Activated CD4-positive, alpha-beta T cell treated with anti-CD3 and anti-CD28 coated beads, Interleukin-2, amount 50 U/mL, for 48 hours (primary cell): ENCODE data around the gene TMEM273.

ENCODE experiments used
- DNase-seq, 2 experiments: peaks; one replicate each; pipeline ENCODE4 v3.0.0-alpha.2; 2020

TMEM273 gene

DNA sequence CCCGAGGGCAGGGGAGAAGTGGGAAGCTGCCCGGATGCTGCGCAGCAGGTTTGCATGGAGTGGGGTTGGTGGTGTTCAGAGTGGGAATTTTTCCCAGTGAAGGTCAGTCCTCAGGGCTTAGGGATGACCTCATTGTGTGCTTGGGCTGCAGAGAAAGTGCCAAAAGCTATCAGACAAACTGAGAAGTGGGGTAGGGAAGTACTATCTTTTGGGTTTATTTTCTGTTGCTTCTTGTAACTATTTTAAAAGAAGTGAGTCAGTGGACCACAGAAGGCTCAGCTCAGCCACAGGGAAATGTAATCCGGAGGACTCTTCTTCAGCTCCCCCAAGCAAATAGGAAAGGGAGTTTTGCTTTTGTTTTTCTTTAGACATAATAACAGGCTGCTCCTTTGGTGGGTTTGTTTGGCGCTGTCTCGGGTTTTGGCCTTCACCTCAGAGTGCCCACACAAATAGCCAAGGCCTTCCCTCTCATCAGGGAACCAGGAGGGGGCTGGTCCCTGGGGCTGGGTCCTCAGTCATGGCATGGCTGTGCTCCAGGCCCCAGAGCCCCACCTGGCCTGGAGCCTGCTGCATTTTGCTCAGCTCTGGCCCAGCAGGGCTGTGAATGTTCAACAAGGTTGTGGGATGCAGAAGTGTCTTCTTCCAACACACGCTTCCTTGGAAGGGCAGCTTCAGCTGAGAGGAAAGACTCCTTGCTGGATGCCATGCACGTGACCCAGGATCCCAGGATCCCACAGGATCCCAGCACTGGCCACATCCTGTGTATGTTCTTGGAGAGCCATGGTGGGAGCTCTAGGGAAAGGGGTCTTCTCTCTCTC lies 49.0 kb downstream of the TMEM273 start:
- no peak for DNase-seq

DNA sequence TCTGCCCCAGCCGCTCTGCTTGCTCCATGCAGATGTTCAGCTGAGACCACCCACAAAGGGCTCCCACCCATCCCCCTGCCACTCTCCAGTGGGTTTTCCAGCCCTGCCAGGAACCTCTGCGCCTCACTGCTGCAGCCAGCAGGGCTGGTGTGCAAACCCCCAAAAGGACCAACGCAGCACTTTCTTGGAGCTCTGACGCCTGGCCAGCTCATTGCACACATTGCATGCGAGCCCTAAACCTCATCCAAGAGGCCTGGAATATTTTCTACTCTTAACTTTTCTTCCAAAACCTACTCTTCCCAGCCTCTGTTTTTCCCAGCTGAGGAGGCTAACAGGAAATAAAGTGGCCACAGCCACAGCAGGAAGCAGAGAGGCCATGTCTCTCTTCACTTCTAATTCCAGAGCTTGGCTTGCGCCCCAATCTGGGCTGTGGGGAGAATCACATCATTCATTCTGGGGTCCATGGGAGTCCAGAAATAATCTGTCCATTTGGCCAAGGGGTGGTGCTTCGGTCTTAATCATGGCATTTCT lies 49.8 kb downstream of the TMEM273 start:
- DNase-seq: no peak

DNA sequence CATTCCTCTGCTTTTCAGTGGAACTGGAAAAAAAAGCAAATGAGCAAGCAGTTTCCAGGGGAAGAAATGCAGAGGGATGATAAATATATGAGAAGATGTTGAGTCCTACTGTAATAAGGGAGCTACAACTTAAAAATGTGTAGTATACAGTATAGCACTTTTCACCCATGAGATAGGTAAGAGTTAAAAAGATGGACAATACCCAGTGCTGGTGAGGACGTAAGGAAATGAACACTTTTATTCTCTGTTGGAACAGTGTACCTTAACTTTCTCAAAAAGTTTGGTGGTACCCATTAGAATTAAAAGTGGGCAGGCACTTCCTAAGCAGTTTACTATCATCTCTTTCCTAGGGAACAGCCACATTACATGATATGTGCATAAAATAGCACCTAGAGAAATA lies 51.7 kb downstream of the TMEM273 start:
- DNase-seq: no peak

DNA sequence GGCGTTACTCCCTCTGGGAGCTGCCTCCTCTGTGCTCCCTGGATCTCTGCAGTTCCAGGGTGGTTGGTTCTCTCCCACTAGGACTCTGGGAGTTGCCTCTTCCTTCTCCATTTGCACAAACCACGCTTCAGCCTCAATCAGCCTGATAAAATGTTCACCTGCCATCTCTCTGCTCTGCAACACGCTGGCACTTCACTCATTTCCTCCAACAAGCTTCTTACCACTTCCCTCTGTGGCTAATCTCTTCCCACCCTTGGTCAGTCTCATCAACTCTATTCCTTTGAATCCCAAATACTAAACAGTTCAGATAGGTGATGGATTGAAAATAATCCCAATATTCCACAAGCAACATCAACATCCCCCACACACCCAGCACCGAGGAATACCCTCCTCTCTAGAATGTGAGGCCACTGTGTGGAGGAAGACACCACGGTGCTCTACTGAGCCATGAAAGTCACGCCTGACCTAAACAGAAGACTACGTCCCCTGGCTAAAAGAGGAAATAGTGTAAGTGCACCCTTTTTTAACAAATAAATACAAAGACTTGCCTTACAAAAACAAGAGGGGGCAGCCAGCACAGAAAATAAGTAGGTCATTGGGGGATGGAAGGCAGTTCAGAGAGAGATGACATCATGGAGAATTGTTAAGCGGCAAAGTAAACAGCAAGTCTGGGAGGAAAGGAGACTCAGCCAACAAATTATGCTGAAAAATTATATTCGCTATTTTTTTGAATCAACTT lies 52.4 kb downstream of the TMEM273 start:
- no peak for DNase-seq

DNA sequence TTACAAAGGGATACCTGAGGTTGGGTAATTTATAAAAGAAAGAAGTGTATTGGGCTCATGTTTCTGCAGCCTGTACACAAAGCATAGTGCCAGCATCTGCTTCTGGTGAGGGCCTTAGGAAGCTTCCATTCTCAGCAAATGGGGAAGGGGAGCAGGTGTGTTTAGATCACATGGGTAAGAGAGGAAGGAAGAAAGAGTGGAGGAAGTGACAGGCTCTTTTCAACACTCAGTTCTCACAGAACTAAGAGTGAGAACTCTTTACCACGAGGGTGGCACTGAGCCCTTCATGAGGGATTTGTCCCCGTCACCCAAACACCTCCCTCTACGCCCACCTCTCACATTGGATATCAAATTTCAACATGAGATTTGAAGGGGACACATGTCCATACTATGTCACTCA lies 53.9 kb downstream of the TMEM273 start:
- no peak for DNase-seq

DNA sequence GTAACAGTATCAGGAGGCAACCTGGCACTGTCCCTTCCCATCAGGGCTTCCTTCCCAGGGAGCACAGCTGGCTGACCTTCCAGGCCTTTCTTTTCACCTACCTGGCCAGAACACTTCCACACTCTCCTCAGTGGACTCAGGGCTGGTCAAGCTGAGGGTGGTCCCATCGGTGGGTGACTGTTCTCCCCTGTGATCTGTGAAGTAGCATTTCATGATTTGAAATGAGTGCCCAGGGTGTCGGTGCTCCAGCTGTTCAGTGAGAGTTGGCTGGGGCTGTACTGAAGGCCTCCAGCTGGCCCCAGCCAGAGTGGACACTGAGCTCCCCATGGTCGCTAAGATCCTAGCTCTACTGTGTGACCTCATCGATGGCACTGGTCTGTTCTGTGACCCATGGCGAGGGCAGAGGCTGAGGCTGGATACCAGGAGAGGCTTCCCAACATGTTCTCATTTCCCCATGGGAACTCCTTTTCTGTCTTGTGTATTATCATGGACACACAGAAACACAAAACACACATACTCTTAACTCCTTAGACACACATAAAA lies 54.4 kb downstream of the TMEM273 start, which contains the start of gene FAM170B:
TSS of gene FAM170B (minus strand) at position 316 of the 543 bp plus-strand sequence. CDS start at position 213, 103 bp downstream.
- no peak for DNase-seq

DNA sequence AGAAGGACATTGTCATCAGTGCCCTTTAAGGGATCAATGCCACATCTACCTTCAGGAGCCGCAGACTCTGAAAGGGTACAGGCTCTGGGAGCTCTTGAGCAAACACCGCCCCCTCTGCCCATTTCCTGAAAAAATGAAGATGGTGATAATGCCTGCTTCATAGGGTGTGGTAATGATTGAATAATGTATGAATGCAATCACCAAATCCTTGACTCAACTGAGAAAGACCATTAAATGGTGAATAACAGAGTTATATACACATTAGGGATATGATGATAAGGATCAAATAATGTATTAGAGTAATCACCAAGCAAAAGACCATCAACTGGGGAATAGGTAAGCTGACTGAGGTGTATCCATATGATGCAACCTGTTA lies 55.8 kb downstream of the TMEM273 start:
- no peak for DNase-seq

DNA sequence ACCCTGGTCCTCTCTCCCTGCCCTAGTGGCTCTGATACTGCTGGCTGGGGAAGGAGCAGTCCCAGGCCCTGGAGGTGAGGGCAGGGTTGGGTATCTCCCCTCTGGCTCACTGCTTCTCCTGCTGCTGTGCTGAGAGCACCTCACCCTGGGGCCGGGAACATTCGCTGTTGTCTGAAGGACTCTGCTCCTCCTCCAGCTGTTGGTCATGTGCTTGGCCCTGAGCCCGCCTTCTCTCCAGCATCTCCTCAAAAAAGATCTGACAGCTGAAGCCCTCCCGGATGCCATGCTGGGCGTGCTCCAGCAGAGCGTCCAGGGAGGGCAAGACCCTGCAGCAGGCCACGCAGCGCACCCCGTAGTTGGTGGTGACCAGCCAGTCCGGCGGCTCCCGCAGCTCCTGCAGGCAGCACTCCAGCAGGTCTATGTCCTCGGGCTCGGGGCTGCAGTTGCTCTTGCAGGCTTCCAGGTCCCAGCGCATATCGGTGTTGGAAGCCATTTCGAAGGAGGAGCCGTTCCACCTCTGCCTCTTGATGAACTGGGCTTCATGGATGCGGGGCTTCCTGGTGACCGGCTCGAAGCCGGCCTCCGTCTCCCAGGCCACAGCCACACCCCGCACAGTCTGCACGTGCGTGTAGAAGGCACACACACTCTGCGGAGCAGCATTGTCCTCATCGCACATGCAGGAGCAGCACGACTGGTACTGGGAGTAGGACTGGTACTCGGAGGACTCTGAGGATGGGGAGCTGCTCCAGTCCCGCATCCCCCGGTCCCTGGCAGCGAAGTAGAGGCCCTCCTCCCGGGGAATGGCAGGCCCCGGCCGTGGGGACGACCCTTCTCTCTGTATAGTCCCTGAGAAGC lies 56.5 kb downstream of the TMEM273 start:
- DNase-seq: no peak

DNA sequence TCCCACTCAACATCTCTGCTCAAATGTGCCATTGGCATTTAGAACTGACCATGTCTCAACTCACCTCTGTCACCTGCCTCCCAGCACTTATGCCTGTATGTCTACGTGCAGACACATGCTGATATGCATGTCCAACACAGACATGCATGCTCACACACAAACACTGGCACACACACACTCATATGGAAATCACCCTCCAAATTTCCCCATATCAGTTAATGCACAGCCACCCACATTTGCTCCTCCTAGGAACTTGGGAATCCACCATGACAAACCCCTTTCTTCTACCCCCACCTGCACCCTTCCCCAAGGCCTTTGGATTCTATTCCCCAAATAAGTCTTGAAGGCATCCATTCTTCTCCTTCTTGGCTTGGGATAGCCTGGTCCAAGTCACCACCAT lies 58.8 kb downstream of the TMEM273 start:
- DNase-seq: no peak

DNA sequence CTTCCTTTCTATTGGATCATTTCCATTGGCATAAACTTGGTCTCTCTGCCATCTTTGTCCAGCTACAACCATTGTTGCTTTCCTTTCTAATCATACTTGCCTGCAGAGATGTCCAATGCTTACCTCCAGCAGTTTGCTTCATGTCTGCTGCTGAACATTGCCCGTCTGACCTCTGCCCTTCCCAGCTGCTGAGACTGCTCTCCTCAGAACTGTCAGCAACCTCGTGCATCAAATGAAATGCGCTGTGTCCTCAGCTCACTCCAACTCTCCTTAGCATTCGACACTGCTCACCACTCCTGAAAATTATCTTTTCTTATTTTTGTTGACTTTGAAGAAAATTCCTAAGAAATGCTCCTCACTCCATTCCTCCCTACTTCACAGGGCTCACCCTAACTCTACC lies 59.3 kb downstream of the TMEM273 start:
- DNase-seq: no peak

DNA sequence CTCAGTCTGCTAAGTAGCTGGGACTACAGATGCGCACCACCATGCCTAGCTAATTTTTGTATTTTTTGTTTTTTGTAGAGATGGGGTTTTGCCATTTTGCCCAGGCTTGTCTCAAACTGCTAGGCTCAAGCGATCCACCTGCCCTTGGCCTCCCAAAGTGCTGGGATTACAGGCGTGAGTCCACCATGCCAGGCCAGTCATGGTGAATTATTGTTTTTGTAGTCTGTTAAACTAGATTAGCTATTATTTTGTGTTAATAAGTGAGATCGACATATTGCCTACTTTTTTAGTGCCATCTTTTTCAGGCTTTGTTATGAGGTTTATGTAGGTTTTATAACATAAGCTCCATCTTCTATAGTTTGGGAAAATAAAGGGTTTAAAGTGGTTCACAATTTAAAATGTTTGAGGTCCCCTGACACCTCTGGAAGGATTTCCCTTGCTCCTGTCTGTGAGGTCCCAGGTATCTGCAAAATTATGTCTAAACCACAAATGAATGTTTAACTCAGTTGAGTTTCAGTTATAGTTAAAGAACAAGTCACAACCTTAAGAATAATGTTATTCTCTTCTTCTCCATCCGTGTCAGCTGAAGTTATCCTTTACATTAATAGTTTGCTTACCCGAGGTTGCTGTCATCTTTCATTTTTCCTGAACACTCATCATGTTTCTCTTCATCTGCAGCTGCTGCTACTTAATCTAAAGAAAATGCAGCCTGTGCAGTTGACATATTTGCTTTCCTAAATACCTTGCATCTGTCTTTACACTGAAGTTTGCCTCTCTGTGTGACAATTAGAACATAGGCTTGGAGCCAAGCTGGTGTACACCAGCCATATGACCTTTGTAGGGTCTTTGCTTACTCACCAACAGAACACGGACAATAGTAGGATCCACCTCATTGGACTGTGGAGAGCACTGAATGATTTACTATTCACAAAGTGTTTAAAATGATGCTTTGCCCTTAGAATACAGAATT lies 63.9 kb downstream of the TMEM273 start:
- DNase-seq: no peak

DNA sequence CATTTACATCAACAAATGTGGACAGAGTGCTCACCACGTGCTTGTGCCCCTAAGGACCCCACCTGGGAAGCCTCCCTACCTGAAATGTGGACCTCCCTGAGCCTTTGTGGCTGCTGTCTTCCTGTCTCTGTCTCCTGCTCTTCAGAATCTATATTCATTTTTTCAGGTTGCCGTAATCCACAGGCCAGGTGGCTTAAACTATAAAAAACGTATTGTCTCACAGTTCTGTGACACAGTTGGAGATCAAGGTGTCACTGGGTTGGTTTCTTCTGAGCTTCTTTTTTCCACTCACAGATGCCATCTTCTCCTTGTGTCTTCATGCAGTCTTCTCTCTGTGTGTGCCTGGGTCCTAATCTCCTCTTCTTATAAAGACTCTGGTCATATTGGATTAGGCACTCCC lies 67.3 kb downstream of the TMEM273 start:
- no peak for DNase-seq

DNA sequence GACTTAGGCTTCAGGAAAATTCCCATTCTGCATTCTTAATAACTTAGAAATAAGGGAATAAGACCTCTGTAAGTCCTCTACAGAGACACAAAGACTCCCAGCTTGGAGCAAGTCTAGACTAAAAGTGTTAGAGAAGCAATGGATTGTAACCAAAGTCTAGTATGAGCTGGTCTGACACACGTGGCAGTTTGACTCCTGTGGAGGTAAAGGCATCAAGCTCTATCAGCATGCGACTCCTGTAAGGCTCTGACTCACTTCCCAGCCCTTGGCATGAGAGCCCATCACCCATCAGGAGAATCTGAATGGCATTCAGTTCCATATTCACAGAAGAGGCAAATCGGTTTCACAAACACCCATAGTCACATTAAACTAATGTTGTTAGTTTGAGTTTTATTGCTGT lies 68.4 kb downstream of the TMEM273 start:
- DNase-seq: no peak

DNA sequence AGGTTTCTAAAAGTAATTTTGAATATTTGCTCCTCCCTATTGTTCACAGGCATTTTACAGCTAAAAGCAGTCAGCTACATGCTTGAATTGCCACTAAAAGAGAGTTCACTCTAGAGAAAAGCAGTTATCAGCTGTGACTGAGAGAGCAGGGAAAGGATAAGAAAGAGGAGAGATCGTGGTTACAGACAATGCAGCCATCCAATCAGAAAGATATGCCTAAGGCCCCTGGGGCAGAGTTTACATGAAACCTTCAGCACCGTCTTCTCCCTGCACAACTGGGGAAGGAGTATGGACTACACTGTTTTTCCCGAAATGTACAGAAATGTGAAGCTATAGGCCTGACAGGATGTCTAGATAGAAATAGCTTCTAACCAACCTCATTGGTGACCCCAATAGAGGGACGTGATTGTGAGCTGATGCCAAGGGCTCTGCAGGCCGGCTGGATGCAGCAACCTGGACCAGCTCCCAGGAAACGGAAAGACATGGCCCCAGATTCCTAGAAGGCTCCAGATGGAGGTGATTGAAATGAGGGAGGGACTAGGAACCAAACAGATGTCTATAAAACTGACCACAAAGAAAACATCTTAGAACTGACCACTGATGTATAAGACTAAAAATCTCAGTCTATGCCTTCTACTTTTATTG lies 69.6 kb downstream of the TMEM273 start:
- DNase-seq: no peak

DNA sequence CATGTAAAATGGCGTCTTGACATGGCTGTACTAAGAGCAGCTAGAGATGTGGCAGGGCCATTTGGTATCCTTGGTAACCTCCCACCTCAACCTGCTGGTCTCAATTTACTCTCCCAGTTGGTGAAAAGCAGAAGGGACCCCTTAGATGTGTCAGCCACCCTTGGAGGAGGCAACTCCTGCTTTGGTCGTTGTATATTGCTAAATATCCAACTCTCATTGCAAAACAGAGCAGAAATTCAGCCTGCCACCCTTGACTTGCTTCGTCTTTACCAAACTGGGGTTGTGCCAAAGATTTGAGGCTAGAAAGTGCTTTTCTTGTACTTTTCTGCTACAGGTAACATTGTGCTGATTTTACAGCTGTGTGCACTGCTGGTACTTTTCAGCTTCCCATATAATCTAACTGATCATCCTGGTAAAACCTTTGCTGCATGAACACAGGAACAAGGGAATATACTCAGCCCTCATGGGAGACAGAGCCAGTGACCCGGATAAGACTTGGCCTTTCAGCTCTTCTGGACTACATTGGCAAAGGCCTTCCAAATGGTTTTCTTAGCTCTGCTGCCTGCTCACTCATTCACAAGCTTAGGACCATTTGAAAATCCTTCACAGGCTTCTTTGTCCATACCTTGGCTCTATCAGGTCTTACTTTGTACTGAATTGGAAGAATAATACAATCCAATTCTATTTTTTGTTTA lies 70.7 kb downstream of the TMEM273 start:
- DNase-seq: no peak

DNA sequence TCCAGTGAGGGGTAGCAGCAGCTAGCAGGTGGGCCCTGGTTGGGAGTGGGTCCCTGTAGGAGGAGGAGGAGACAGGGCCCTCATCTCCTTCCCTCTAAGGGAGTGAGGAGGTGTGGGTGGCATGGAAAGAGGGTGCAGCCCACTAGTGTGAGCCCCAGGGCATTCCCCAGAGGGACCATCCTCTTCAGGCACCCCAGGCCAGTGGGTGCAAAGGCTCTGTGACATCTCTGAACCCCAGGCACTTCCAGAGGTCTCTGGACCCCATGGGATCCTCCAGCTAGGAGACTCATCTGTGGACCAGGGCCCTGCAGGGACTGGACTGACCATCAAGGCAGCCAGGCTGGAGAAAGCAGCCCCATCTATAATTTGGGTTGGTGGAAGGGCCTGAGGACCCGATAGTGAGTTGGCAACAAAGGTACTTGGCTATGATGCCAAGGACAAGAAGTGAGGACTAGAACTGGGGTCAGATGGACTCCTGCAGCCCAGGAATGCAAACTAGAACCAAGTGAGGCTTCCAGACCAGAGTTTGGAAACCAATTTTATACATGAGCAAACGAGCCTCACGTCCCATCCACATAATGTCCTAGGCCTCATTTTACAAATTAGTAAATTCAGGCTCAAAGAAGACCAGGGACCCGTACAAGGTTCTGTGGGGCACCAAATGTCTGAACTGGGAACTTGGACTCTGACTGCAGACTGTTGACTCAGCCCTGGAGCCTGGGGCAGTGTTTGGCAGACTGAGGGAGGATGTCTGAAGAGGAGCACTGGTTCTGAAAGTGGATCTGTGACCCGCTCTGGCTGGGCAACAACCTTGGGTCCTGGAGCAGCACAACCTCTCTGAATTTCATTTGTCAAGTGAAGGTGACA lies 71.4 kb downstream of the TMEM273 start:
- DNase-seq: no peak

DNA sequence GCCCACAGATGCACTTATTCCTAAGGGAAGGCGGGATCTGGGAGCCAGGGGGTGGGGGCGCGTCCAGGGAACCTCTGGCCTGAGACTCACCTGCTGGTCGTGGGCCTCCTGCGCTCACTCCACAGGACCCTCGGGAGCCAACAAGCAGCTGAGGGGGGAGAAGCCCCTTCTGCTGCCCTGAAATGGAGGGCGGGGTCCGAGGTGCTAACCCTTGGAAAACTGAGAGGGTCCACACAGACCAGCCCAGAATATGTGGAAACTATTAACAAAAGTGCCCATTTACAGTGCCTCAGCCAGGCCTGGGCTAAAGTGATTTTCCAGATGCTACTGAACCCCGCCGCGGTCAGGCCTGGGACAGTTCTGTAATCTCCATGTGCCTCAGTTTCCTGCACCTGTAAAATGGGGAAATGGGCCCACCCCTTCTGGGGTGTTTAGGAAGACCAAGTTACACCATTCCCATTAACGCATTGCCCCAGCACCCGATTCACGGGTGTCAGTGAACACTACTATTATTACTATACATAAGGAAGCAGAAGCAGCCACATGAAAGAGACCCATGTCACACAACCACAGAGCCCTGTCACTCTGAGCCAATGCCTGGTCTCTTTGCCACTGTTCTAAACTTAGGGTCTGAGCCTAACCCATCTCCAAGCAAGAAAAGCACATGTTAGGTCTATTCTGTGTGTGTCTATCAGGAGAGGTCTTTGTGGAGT lies 72.2 kb downstream of the TMEM273 start:
- no peak for DNase-seq

DNA sequence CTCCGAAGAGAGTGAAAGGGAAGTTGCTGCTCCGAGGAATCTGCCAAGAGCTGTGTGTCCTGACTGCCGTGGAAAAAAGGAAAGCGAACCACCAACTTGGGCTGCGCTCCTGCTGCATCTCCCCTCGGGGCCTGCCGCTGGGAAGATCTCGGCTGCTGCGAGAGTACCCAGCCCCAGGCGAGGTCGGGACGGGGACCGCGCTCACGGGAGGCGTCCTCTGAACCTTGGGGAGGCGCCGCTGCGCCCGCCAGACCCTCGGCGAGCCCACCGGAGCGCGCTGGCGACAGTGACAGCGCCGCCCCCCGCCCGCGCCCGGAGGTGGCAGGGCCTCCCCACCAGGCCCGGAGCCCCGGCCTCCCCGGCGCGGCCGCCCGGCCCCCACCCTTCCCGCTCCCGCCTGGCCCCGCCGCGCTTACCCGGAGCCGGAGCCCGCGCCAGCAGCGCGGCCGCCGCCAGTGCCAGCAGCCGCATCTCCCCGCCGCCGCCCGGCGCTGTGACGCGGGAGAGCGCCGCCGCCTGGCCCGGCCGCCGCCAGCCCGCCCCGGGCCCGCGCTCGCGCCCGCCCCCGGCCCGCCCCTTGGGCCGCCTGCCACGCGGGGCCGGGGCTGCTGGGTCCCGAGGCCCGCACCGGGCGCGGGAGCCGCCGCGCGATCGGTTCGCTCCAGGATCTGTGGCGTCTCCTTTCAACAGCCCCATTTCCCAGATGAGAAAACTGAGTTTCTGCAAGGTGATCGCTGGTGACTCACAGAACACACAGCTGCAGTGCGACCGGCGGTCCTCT lies 73.0 kb downstream of the TMEM273 start, which contains the start of gene VSTM4:
TSS of gene VSTM4 (minus strand) at position 508 of the 781 bp plus-strand sequence. CDS start at position 471, 37 bp downstream.
- no peak for DNase-seq
